ENCODE data around the gene AATK. TPM values are rescaled to one million over a fixed set of nuclear protein-coding genes. Genes with fewer than 3 reads are reported as not detected.

Gene AATK
- total and polyA plus RNA-seq, 9 of the 15 experiments (the other 6 are each of a cell fraction or from before 2014, with no cell fraction given) = 0.11 to 0.55 (median 0.38) TPM; not detected in 5

DNA sequence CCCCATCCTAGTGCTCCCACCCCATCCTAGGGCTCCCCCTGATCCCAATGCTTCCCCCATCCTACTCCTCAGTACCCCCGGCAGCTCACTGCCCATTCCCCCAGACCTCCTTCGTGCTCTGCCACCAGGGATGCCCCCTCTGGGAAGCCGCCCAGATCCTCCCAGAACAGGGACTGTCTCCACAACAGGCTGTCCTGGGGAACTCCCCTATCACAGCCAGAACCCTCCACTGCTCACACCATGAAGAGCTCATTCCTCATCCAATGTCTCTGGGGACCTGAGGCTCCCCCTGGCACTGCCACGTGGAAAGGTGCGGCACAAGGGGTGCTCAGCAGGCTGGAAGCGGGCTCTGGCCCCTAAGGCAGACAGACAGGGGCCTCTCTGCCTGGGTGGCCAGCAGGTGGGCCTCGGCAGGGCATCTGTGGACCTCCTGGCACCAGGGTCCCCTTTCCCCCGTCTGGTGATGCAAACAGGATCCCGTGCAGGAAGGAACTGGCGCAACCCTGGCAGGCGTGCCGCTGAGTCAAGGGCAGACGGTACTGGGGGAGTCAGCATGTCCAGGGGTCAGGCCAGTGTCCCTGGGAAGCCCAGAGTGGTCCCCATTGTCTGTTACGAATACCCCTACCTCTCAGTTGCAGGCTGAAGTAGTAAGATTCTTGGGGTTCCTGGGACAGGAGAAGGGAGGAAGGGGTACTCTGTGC lies 15.5 kb downstream of the AATK start (continued):
- TF ChIP-seq, protein P1, sequence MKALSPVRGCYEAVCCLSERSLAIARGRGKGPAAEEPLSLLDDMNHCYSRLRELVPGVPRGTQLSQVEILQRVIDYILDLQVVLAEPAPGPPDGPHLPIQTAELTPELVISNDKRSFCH (CRISPR knock-in tag; IDR thresholded peaks at IDR 0.05) = no peak
- TF ChIP-seq, protein P1 (tag; IDR thresholded peaks at IDR 0.05) = no peak
- TF ChIP-seq ZNF77 (CRISPR knock-in tag; IDR thresholded peaks at IDR 0.05) (no peak), ZC3H8 (IDR thresholded peaks at IDR 0.05) (no peak), GATA2 (CRISPR knock-in tag; IDR thresholded peaks at IDR 0.05) (no peak), KAT7 (CRISPR knock-in tag; IDR thresholded peaks at IDR 0.05; ENCODE audit: borderline replicate concordance) (no peak), THRAP3 (IDR thresholded peaks at IDR 0.05; ENCODE audit: borderline replicate concordance) (no peak), ARNT (IDR thresholded peaks at IDR 0.05) (no peak), POLR2AphosphoS5 (IDR thresholded peaks at IDR 0.05; ENCODE audit: control insufficient read depth, insufficient read depth, low read depth, low read length) (no peak)
- TF ChIP-seq, protein P2, sequence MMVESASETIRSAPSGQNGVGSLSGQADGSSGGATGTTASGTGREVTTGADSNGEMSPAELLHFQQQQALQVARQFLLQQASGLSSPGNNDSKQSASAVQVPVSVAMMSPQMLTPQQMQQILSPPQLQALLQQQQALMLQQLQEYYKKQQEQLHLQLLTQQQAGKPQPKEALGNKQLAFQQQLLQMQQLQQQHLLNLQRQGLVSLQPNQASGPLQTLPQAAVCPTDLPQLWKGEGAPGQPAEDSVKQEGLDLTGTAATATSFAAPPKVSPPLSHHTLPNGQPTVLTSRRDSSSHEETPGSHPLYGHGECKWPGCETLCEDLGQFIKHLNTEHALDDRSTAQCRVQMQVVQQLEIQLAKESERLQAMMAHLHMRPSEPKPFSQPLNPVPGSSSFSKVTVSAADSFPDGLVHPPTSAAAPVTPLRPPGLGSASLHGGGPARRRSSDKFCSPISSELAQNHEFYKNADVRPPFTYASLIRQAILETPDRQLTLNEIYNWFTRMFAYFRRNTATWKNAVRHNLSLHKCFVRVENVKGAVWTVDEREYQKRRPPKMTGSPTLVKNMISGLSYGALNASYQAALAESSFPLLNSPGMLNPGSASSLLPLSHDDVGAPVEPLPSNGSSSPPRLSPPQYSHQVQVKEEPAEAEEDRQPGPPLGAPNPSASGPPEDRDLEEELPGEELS (CRISPR knock-in tag; IDR thresholded peaks at IDR 0.05; ENCODE audit: borderline replicate concordance) = no peak
